ENCODE results near the gene SLC39A10.

DNA sequence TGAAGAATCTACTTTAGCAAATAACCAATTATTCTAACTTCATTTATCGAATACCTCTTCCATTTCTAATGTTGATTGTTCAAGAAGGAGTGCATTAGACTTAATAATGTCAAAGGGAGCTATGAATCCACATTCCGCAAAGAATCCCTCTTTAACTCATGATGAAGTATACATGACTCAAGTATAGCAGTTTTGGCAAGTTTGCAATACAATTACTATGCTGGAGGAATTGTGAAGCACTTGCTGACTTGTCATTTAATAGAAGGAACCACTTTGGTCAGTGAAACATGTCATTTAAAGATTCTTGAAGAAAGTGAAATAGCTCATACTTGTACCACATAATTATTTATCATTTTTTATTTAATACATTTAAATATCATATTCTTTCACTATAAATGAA lies 125.1 kb downstream of the SLC39A10 start:
- TF ChIP-seq POLR2A (IDR thresholded peaks at IDR 0.05), result no peak
- TF ChIP-seq, protein P1, sequence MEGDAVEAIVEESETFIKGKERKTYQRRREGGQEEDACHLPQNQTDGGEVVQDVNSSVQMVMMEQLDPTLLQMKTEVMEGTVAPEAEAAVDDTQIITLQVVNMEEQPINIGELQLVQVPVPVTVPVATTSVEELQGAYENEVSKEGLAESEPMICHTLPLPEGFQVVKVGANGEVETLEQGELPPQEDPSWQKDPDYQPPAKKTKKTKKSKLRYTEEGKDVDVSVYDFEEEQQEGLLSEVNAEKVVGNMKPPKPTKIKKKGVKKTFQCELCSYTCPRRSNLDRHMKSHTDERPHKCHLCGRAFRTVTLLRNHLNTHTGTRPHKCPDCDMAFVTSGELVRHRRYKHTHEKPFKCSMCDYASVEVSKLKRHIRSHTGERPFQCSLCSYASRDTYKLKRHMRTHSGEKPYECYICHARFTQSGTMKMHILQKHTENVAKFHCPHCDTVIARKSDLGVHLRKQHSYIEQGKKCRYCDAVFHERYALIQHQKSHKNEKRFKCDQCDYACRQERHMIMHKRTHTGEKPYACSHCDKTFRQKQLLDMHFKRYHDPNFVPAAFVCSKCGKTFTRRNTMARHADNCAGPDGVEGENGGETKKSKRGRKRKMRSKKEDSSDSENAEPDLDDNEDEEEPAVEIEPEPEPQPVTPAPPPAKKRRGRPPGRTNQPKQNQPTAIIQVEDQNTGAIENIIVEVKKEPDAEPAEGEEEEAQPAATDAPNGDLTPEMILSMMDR (IDR thresholded peaks at IDR 0.05), result no peak
- TF ChIP-seq POLR2AphosphoS5 (IDR thresholded peaks at IDR 0.05), result no peak

All from sigmoid colon (tissue), 4 donors.